Neural progenitor cell (in vitro differentiated cells): Measurements from ENCODE around the gene NTHL1. TPM values are rescaled to one million over a fixed set of nuclear protein-coding genes. Genes with fewer than 3 reads are reported as not detected.

Source experiments
- DNase-seq: peaks from one replicate; pipeline ENCODE4 v3.0.0-alpha.2; 2016; ENCODE audit warnings: low spot score
- H2AFZ ChIP-seq: fragments of 200-600 bp; sonication (generic); replicated peaks from 2 replicates; pipeline ENCODE4 v1.6.1; 2016; ENCODE audit warnings: antibody characterized with exemption
- H3F3A ChIP-seq: fragments of 200-600 bp; sonication (generic); 2 replicates; pipeline ENCODE4 v1.6.1; 2016; ENCODE audit warnings: antibody characterized with exemption, low read depth
- H3K27ac ChIP-seq: fragments of 200-600 bp; sonication (generic); 2 replicates; pipeline ENCODE4 v1.5.1; 2016; ENCODE audit warnings: mild to moderate bottlenecking
- H3K27me3 ChIP-seq: fragments of 200-600 bp; sonication (generic); 2 replicates; pipeline ENCODE4 v1.6.1; 2016; ENCODE audit warnings: mild to moderate bottlenecking, moderate library complexity
- H3K36me3 ChIP-seq: fragments of 200-600 bp; sonication (generic); 2 replicates; pipeline ENCODE4 v1.5.1; 2016
- H3K4me1 ChIP-seq: fragments of 200-600 bp; sonication (generic); 2 replicates; pipeline ENCODE4 v1.6.1; 2016; ENCODE audit warnings: mixed run types
- H3K4me2 ChIP-seq: fragments of 200-600 bp; sonication (generic); 2 replicates; pipeline ENCODE4 v1.6.1; 2016
- H3K4me3 ChIP-seq: fragments of 200-600 bp; sonication (generic); 2 replicates; pipeline ENCODE4 v1.5.1; 2016
- H3K79me2 ChIP-seq: fragments of 200-600 bp; sonication (generic); 2 replicates; pipeline ENCODE4 v1.6.1; 2016; ENCODE audit warnings: low read depth
- H3K9ac ChIP-seq: fragments of 200-600 bp; sonication (generic); 2 replicates; pipeline ENCODE4 v1.6.1; 2016
- H3K9me3 ChIP-seq: fragments of 200-600 bp; sonication (generic); 2 replicates; pipeline ENCODE4 v1.5.1; 2016; ENCODE audit warnings: low read depth
- H4K20me1 ChIP-seq: fragments of 200-600 bp; sonication (generic); 2 replicates; pipeline ENCODE4 v1.6.1; 2016; ENCODE audit warnings: low read depth
- H3K27ac Mint-ChIP-seq: 3 replicates; pipeline ENCODE4 v1.8.0; 2021; ENCODE audit warnings: mixed read lengths
- H3K27me3 Mint-ChIP-seq: 2 replicates; pipeline ENCODE4 v1.8.0; 2022; ENCODE audit warnings: low read depth, mild to moderate bottlenecking, inconsistent platforms, moderate library complexity, mixed read lengths; ENCODE audit not compliant: insufficient read depth
- H3K36me3 Mint-ChIP-seq: 3 replicates; pipeline ENCODE4 v1.8.0; 2021; ENCODE audit warnings: mixed read lengths
- H3K4me1 Mint-ChIP-seq: 3 replicates; pipeline ENCODE4 v1.8.0; 2021; ENCODE audit warnings: mixed read lengths
- H3K4me3 Mint-ChIP-seq: 3 replicates; pipeline ENCODE4 v1.8.0; 2021; ENCODE audit warnings: mild to moderate bottlenecking, moderate library complexity, mixed read lengths
- H3K9me3 Mint-ChIP-seq: 3 replicates; pipeline ENCODE4 v1.8.0; 2020; ENCODE audit warnings: mixed read lengths
- CTCF ChIP-seq: fragments of 200-600 bp; sonication (generic); IDR thresholded peaks from 2 replicates; pipeline ENCODE4 v1.5.1; 2017; ENCODE audit warnings: antibody characterized with exemption, mild to moderate bottlenecking
- EZH2 ChIP-seq: fragments of 200-600 bp; sonication (generic); IDR thresholded peaks from 2 replicates; pipeline ENCODE4 v1.6.1; 2017; ENCODE audit warnings: antibody characterized with exemption, mild to moderate bottlenecking, moderate library complexity
- EZH2phosphoT487 ChIP-seq: fragments of 200-600 bp; sonication (generic); IDR thresholded peaks from 2 replicates; pipeline ENCODE4 v1.6.1; 2017; ENCODE audit warnings: antibody characterized with exemption
- total RNA-seq: library from RNA; depleted of rRNA; stranded (reverse); fragments of >200 nt; gene quantifications from 2 replicates; pipeline ENCODE4 v1.2.3, GENCODE V29; 2015; ENCODE audit warnings: low replicate concordance

NTHL1 gene
- total RNA-seq, 1 donor from 2014 or later: 26.3 TPM

- no peaks in the 10 kb centered on the region for H3K9me3 Mint-ChIP-seq
- H3K27ac ChIP-seq: no peak overlapping the region
- H3K4me1 Mint-ChIP-seq: peaks cover 34% of the 10 kb centered on the region
- H3F3A ChIP-seq: peaks cover 30% of the 10 kb centered on the region
- no peaks in the 10 kb centered on the region for H3K9me3 ChIP-seq
- H4K20me1 ChIP-seq: peaks cover 60% of the 10 kb centered on the region
- no peaks in the 10 kb centered on the region for H3K36me3 ChIP-seq
- H2AFZ ChIP-seq: no peak overlapping the region
- H3K27me3 Mint-ChIP-seq: peaks cover 2% of the 10 kb centered on the region
- peak overlapping the region; percentile 88 for H3K4me3 Mint-ChIP-seq
- H3K9ac ChIP-seq: peak overlapping the region; percentile 88
- peaks cover 51% of the 10 kb centered on the region for H3K79me2 ChIP-seq
- H3K27ac Mint-ChIP-seq: no peak overlapping the region
- H3K4me1 ChIP-seq: peaks cover 17% of the 10 kb centered on the region
- peak overlapping the region; percentile 89 for H3K4me2 ChIP-seq
- H3K27me3 ChIP-seq: no peaks in the 10 kb centered on the region
- H3K4me3 ChIP-seq: peak overlapping the region; percentile 100
- H3K36me3 Mint-ChIP-seq: peaks cover 3% of the 10 kb centered on the region
- no peak for TF ChIP-seq EZH2
- TF ChIP-seq CTCF: no peak
- TF ChIP-seq EZH2phosphoT487: no peak
- DNase-seq: no peak
These were observed 39.6 kb downstream of the NTHL1 start for GRCh38 chr16:2008009-2008526.

GRCh38 chr16:2007081-2007836, 40.4 kb downstream of the NTHL1 start:
- Histone ChIP-seq H3K4me2 (peak overlapping the region; percentile 89), H2AFZ (no peak overlapping the region), H3K27me3 (no peaks in the 10 kb centered on the region), H3K4me1 (peaks cover 17% of the 10 kb centered on the region), H3K79me2 (peaks cover 52% of the 10 kb centered on the region), H3K9ac (no peak overlapping the region), H3K9me3 (no peaks in the 10 kb centered on the region), H3K4me3 (no peak overlapping the region), H3K36me3 (no peaks in the 10 kb centered on the region), H3F3A (peaks cover 30% of the 10 kb centered on the region), H4K20me1 (peaks cover 62% of the 10 kb centered on the region), H3K27ac (no peak overlapping the region)
- no peaks in the 10 kb centered on the region for H3K9me3 Mint-ChIP-seq
- peaks cover 4% of the 10 kb centered on the region for H3K36me3 Mint-ChIP-seq
- peak overlapping the region; percentile 88 for H3K4me3 Mint-ChIP-seq
- TF ChIP-seq CTCF (no peak), EZH2phosphoT487 (no peak), EZH2 (no peak)
- H3K27ac Mint-ChIP-seq: no peak overlapping the region
- H3K4me1 Mint-ChIP-seq: peaks cover 34% of the 10 kb centered on the region
- DNase-seq: no peak
- H3K27me3 Mint-ChIP-seq: peaks cover 2% of the 10 kb centered on the region

- Histone ChIP-seq H3F3A (peaks cover 30% of the 10 kb centered on the region), H3K27me3 (no peaks in the 10 kb centered on the region), H3K9ac (no peak overlapping the region), H3K27ac (no peak overlapping the region), H2AFZ (no peak overlapping the region), H3K4me2 (no peak overlapping the region), H4K20me1 (peaks cover 66% of the 10 kb centered on the region), H3K9me3 (no peaks in the 10 kb centered on the region), H3K79me2 (peaks cover 52% of the 10 kb centered on the region), H3K36me3 (no peaks in the 10 kb centered on the region), H3K4me1 (peaks cover 17% of the 10 kb centered on the region), H3K4me3 (no peak overlapping the region)
- Mint-ChIP-seq H3K4me3 (peak overlapping the region; percentile 71), H3K36me3 (peaks cover 4% of the 10 kb centered on the region), H3K27me3 (peaks cover 2% of the 10 kb centered on the region), H3K4me1 (peaks cover 34% of the 10 kb centered on the region), H3K9me3 (no peaks in the 10 kb centered on the region), H3K27ac (peak overlapping the region; percentile 57)
- TF ChIP-seq EZH2phosphoT487: no peak
- TF ChIP-seq EZH2: no peak
- no peak for TF ChIP-seq CTCF
- DNase-seq: no peak
These were observed 41.3 kb downstream of the NTHL1 start for GRCh38 chr16:2006317-2006716.
